ENCODE measurements around the gene PLEKHN1.

The PLEKHN1 gene

GRCh38 chr1:925561-926421 lies 40.5 kb upstream of the PLEKHN1 start (continued):
- TF ChIP-seq HIC1 (tag by site-specific recombination; IDR thresholded peaks at IDR 0.05) = peak; percentile 44; the same call in 1 of the 2 replicates
- TF ChIP-seq ZNF660 (tag by site-specific recombination; IDR thresholded peaks at IDR 0.05) = no peak
- peak; percentile 92 for TF ChIP-seq KLF8 (tag by site-specific recombination; IDR thresholded peaks at IDR 0.05)
- TF ChIP-seq ZBTB21 (tag by site-specific recombination; IDR thresholded peaks at IDR 0.05) = no peak
- TF ChIP-seq SP3 (tag by site-specific recombination; IDR thresholded peaks at IDR 0.05) = peak; percentile 73
- peak; percentile 87 for TF ChIP-seq ZBTB10 (tag by site-specific recombination; IDR thresholded peaks at IDR 0.05)
- TF ChIP-seq ZFP69B (tag by site-specific recombination; IDR thresholded peaks at IDR 0.05) = peak; percentile 77
- TF ChIP-seq FEZF1 (tag by site-specific recombination; IDR thresholded peaks at IDR 0.05) = no peak
- TF ChIP-seq, protein P1, sequence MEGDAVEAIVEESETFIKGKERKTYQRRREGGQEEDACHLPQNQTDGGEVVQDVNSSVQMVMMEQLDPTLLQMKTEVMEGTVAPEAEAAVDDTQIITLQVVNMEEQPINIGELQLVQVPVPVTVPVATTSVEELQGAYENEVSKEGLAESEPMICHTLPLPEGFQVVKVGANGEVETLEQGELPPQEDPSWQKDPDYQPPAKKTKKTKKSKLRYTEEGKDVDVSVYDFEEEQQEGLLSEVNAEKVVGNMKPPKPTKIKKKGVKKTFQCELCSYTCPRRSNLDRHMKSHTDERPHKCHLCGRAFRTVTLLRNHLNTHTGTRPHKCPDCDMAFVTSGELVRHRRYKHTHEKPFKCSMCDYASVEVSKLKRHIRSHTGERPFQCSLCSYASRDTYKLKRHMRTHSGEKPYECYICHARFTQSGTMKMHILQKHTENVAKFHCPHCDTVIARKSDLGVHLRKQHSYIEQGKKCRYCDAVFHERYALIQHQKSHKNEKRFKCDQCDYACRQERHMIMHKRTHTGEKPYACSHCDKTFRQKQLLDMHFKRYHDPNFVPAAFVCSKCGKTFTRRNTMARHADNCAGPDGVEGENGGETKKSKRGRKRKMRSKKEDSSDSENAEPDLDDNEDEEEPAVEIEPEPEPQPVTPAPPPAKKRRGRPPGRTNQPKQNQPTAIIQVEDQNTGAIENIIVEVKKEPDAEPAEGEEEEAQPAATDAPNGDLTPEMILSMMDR (tag by site-specific recombination; IDR thresholded peaks at IDR 0.05) = peak; percentile 89
- TF ChIP-seq ZNF473 (tag by site-specific recombination; IDR thresholded peaks at IDR 0.05) = no peak
- TF ChIP-seq ZNF610 (tag by site-specific recombination; IDR thresholded peaks at IDR 0.05; ENCODE audit: borderline replicate concordance) = peak; percentile 90
- TF ChIP-seq ZIC2 (tag by site-specific recombination; IDR thresholded peaks at IDR 0.05) = peak; percentile 75
- TF ChIP-seq, protein P2, sequence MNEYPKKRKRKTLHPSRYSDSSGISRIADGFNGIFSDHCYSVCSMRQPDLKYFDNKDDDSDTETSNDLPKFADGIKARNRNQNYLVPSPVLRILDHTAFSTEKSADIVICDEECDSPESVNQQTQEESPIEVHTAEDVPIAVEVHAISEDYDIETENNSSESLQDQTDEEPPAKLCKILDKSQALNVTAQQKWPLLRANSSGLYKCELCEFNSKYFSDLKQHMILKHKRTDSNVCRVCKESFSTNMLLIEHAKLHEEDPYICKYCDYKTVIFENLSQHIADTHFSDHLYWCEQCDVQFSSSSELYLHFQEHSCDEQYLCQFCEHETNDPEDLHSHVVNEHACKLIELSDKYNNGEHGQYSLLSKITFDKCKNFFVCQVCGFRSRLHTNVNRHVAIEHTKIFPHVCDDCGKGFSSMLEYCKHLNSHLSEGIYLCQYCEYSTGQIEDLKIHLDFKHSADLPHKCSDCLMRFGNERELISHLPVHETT (tag by site-specific recombination; IDR thresholded peaks at IDR 0.05) = 0 out of 2 replicates have a peak, but pooled peaks have one; percentile 34
- TF ChIP-seq, protein P3, sequence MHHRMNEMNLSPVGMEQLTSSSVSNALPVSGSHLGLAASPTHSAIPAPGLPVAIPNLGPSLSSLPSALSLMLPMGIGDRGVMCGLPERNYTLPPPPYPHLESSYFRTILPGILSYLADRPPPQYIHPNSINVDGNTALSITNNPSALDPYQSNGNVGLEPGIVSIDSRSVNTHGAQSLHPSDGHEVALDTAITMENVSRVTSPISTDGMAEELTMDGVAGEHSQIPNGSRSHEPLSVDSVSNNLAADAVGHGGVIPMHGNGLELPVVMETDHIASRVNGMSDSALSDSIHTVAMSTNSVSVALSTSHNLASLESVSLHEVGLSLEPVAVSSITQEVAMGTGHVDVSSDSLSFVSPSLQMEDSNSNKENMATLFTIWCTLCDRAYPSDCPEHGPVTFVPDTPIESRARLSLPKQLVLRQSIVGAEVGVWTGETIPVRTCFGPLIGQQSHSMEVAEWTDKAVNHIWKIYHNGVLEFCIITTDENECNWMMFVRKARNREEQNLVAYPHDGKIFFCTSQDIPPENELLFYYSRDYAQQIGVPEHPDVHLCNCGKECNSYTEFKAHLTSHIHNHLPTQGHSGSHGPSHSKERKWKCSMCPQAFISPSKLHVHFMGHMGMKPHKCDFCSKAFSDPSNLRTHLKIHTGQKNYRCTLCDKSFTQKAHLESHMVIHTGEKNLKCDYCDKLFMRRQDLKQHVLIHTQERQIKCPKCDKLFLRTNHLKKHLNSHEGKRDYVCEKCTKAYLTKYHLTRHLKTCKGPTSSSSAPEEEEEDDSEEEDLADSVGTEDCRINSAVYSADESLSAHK (tag by site-specific recombination; IDR thresholded peaks at IDR 0.05) = 0 out of 2 replicates have a peak, but pooled peaks have one; percentile 27
- TF ChIP-seq BCL11A (tag by site-specific recombination; IDR thresholded peaks at IDR 0.05; ENCODE audit: low read depth) = peak; percentile 53; the same call in 1 of the 2 replicates
- TF ChIP-seq KLF16 (tag by site-specific recombination; IDR thresholded peaks at IDR 0.05) = peak; percentile 54; the same call in 1 of the 2 replicates
- peak; percentile 33; the same call in 1 of the 2 replicates for TF ChIP-seq ZNF501 (tag by site-specific recombination; IDR thresholded peaks at IDR 0.05)
- peak; percentile 96 for TF ChIP-seq KLF1 (tag by site-specific recombination; IDR thresholded peaks at IDR 0.05)

All from HEK293 (cell line).